PFSK-1 (cell line): ENCODE data around the gene HBA1.
"Not testable (repeated sequence)": the region's sequence is repeated elsewhere in the genome, so short reads cannot be mapped to it uniquely, and the experiment has no call there.

Experiments used
- FOXP2 ChIP-seq: optimal IDR thresholded peaks from 2 replicates; pipeline ENCODE3; 2011; ENCODE audit warnings: borderline replicate concordance, control low read depth, inconsistent platforms; ENCODE audit not compliant: insufficient read depth; ENCODE audit errors: extremely low read length, extremely low read depth
- POLR2AphosphoS5 ChIP-seq: IDR thresholded peaks from 2 replicates; pipeline ENCODE4 v1.6.1; 2012; ENCODE audit warnings: low read depth, mild to moderate bottlenecking, control low read depth, low read length, moderate library complexity
- SIN3A ChIP-seq: IDR thresholded peaks from 2 replicates; pipeline ENCODE4 v1.6.1; 2012; ENCODE audit warnings: mild to moderate bottlenecking, low read length, moderate library complexity, borderline replicate concordance; ENCODE audit not compliant: insufficient read depth
- TAF1 ChIP-seq: IDR thresholded peaks from 2 replicates; pipeline ENCODE4 v1.6.1; 2012; ENCODE audit warnings: low read length, control low read depth, borderline replicate concordance; ENCODE audit not compliant: insufficient read depth
- TF ChIP-seq, protein P1 (sequence below), 2 experiments: IDR thresholded peaks; 2 replicates each; pipeline versions ENCODE4 v1.6.1 to v1.8.0; 2011 to 2012; ENCODE audit warnings: low read depth in 2 of 2, low read length in 2 of 2, control low read depth in 1 of 2, inconsistent platforms in 1 of 2, mild to moderate bottlenecking in 1 of 2, moderate library complexity in 1 of 2; ENCODE audit not compliant: insufficient read depth in 1 of 2

DNA sequence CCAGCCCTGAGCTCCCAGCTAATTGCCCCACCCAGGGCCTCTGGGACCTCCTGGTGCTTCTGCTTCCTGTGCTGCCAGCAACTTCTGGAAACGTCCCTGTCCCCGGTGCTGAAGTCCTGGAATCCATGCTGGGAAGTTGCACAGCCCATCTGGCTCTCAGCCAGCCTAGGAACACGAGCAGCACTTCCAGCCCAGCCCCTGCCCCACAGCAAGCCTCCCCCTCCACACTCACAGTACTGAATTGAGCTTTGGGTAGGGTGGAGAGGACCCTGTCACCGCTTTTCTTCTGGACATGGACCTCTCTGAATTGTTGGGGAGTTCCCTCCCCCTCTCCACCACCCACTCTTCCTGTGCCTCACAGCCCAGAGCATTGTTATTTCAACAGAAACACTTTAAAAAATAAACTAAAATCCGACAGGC is 6.4 kb upstream of the HBA1 start:
- not testable (repeated sequence) for TF ChIP-seq POLR2AphosphoS5, SIN3A, TAF1, FOXP2
- TF ChIP-seq, protein P1, sequence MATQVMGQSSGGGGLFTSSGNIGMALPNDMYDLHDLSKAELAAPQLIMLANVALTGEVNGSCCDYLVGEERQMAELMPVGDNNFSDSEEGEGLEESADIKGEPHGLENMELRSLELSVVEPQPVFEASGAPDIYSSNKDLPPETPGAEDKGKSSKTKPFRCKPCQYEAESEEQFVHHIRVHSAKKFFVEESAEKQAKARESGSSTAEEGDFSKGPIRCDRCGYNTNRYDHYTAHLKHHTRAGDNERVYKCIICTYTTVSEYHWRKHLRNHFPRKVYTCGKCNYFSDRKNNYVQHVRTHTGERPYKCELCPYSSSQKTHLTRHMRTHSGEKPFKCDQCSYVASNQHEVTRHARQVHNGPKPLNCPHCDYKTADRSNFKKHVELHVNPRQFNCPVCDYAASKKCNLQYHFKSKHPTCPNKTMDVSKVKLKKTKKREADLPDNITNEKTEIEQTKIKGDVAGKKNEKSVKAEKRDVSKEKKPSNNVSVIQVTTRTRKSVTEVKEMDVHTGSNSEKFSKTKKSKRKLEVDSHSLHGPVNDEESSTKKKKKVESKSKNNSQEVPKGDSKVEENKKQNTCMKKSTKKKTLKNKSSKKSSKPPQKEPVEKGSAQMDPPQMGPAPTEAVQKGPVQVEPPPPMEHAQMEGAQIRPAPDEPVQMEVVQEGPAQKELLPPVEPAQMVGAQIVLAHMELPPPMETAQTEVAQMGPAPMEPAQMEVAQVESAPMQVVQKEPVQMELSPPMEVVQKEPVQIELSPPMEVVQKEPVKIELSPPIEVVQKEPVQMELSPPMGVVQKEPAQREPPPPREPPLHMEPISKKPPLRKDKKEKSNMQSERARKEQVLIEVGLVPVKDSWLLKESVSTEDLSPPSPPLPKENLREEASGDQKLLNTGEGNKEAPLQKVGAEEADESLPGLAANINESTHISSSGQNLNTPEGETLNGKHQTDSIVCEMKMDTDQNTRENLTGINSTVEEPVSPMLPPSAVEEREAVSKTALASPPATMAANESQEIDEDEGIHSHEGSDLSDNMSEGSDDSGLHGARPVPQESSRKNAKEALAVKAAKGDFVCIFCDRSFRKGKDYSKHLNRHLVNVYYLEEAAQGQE (IDR thresholded peaks at IDR 0.05; ENCODE audit: insufficient read depth in 1 of 2, low read depth in 2 of 2, low read length in 2 of 2) = peak; percentile 80 to 89
